HCT116 (cell line): Measurements from ENCODE around the gene POLR3A. TPM values are rescaled to one million over a fixed set of nuclear protein-coding genes. Genes with fewer than 3 reads are reported as not detected.

Source experiments
- ATAC-seq: fragments of 200-7000 bp; cut with Tn5 transposase; 2 replicates; pipeline ENCODE4 v1.9.1; 2020; ENCODE audit warnings: mild to moderate bottlenecking, moderate library complexity
- BruUV-seq: library from RNA; stranded (reverse); fragments of 400-500 nt; replicated peaks from 2 replicates; lab custom pipeline; 2021; lab: Mats Ljungman, UMichigan
- CTCF ChIA-PET: fragments of 300-600 bp; sonication (Branson Sonifier 250); formaldehyde crosslinking; loops from one replicate; lab custom pipeline; 2021; ENCODE audit warnings: antibody characterized with exemption; lab: Charles Lee
- POLR2A ChIA-PET: fragments of 300-600, 350-600 bp; sonication (Branson Sonifier 250); formaldehyde crosslinking; loops from one replicate; lab custom pipeline; 2021; ENCODE audit warnings: antibody characterized with exemption; lab: Charles Lee
- RAD21 ChIA-PET, 2 experiments: fragments of 300-600 bp; sonication (Branson Sonifier 250); formaldehyde crosslinking; loops; one replicate each; lab custom pipeline; 2023; ENCODE audit warnings: low total read pairs in 2 of 2; ENCODE audit not compliant: uncharacterized antibody in 2 of 2, unreplicated experiment in 2 of 2, low non-redundant PET in 1 of 2; lab: Charles Lee
- DNase-seq: peaks from one replicate; pipeline ENCODE4 v3.0.0-alpha.2; 2010; ENCODE audit warnings: low read depth, low spot score
- H2AFZ ChIP-seq: fragments of 200-600 bp; shearing (Covaris generic), sonication (generic); 2 replicates; pipeline ENCODE4 v1.6.1; 2017; ENCODE audit warnings: low read depth, mixed run types, mixed read lengths, antibody characterized with exemption, low read length; ENCODE audit not compliant: poor library complexity, severe bottlenecking
- H3K27ac ChIP-seq: 2 replicates; pipeline ENCODE4 v1.5.1; 2012; ENCODE audit warnings: low read depth, low read length
- H3K27me3 ChIP-seq: fragments of 200-600 bp; sonication (generic); 2 replicates; pipeline ENCODE4 v1.6.1; 2016; ENCODE audit warnings: mixed run types, low read length, mixed read lengths; ENCODE audit not compliant: insufficient read depth
- H3K36me3 ChIP-seq, 2 experiments: fragments of 200-500 bp in 1 of 2; fragments of 200-600 bp in 1 of 2; sonication (Bioruptor generic) in 1 of 2; sonication (generic) in 1 of 2; 2 replicates each; pipeline versions ENCODE4 v1.5.1 to v1.6.1; 2014 to 2016; ENCODE audit warnings: low read length in 2 of 2, inconsistent platforms in 1 of 2, mixed read lengths in 1 of 2, mixed run types in 1 of 2; ENCODE audit not compliant: insufficient read depth in 2 of 2, control insufficient read depth in 1 of 2
- H3K4me1 ChIP-seq, 2 experiments: fragments of 200-600 bp in 1 of 2; sonication (generic) in 1 of 2; 2 replicates each; pipeline versions ENCODE4 v1.5.1 to v1.6.1; 2012 to 2017; ENCODE audit warnings: low read length in 2 of 2, inconsistent platforms in 1 of 2, mild to moderate bottlenecking in 1 of 2, mixed read lengths in 1 of 2, mixed run types in 1 of 2, moderate library complexity in 1 of 2; ENCODE audit not compliant: insufficient read depth in 2 of 2, control insufficient read depth in 1 of 2
- H3K4me2 ChIP-seq: fragments of 200-600 bp; sonication (generic); 2 replicates; pipeline ENCODE4 v1.6.1; 2017; ENCODE audit warnings: mixed run types, low read length, mixed read lengths
- H3K4me3 ChIP-seq, 2 experiments: fragments of 200-600 bp in 1 of 2; sonication (generic) in 1 of 2; replicated peaks in 1 of 2; 2 replicates each; pipeline ENCODE4 v1.5.1; 2011 to 2016; ENCODE audit warnings: low read length in 2 of 2, control low read depth in 1 of 2, low read depth in 1 of 2, mild to moderate bottlenecking in 1 of 2, mixed read lengths in 1 of 2, mixed run types in 1 of 2
- H3K79me2 ChIP-seq: fragments of 200-600 bp; sonication (generic); 2 replicates; pipeline ENCODE4 v1.6.1; 2017; ENCODE audit warnings: mild to moderate bottlenecking, mixed run types, low read length, moderate library complexity, mixed read lengths; ENCODE audit not compliant: insufficient read depth
- H3K9ac ChIP-seq: fragments of 200-600 bp; sonication (generic); 2 replicates; pipeline ENCODE4 v1.6.1; 2016; ENCODE audit warnings: low read length, mixed read lengths
- H3K9me2 ChIP-seq: fragments of 200-600 bp; sonication (generic), shearing (Covaris generic); 2 replicates; pipeline ENCODE4 v1.6.1; 2017; ENCODE audit warnings: mixed run types, mild to moderate bottlenecking, moderate library complexity; ENCODE audit not compliant: insufficient read depth
- H3K9me3 ChIP-seq, 2 experiments: fragments of 200-500 bp in 1 of 2; fragments of 200-600 bp in 1 of 2; sonication (Bioruptor generic) in 1 of 2; sonication (generic) in 1 of 2; 2 replicates each; pipeline ENCODE4 v1.6.1; 2014 to 2017; ENCODE audit warnings: low read length in 2 of 2, mixed read lengths in 2 of 2, inconsistent platforms in 1 of 2, low read depth in 1 of 2, mild to moderate bottlenecking in 1 of 2, mixed run types in 1 of 2, moderate library complexity in 1 of 2; ENCODE audit not compliant: control insufficient read depth in 1 of 2, insufficient read depth in 1 of 2
- H4K20me1 ChIP-seq: fragments of 200-600 bp; sonication (generic), shearing (Covaris generic); 2 replicates; pipeline ENCODE4 v1.6.1; 2017; ENCODE audit warnings: mixed run types, mild to moderate bottlenecking, moderate library complexity; ENCODE audit not compliant: insufficient read depth
- EGR1 ChIP-seq: IDR thresholded peaks from 2 replicates; pipeline ENCODE4 v1.6.1; 2012; ENCODE audit warnings: low read depth
- ELF1 ChIP-seq: IDR thresholded peaks from 2 replicates; pipeline ENCODE4 v1.6.1; 2012; ENCODE audit warnings: low read depth, borderline replicate concordance
- POLR2AphosphoS5 ChIP-seq: IDR thresholded peaks from 2 replicates; pipeline ENCODE4 v1.6.1; 2011; ENCODE audit warnings: mild to moderate bottlenecking, low read depth, low read length, moderate library complexity
- RAD21 ChIP-seq: IDR thresholded peaks from 2 replicates; pipeline ENCODE4 v1.6.1; 2012; ENCODE audit warnings: low read depth, mild to moderate bottlenecking
- SIN3A ChIP-seq: IDR thresholded peaks from 2 replicates; pipeline ENCODE4 v1.6.1; 2012; ENCODE audit warnings: low read depth
- SP1 ChIP-seq: IDR thresholded peaks from 2 replicates; pipeline ENCODE4 v1.6.1; 2012; ENCODE audit warnings: low read depth
- TCF7L2 ChIP-seq: IDR thresholded peaks from 2 replicates; pipeline ENCODE4 v1.7.0; 2011; ENCODE audit warnings: borderline replicate concordance, inconsistent platforms; ENCODE audit not compliant: insufficient read depth, insufficient read length; ENCODE audit errors: extremely low read depth
- ZFX ChIP-seq: fragments of 450-650 bp; IDR thresholded peaks from 2 replicates; pipeline ENCODE4 v1.6.1; 2017
- intact Hi-C: fragments of 100-400 bp; cut with micrococcal nuclease; formaldehyde crosslinking; loops from 2 replicates; pipeline ENCODE4 v1.10.0; 2022
- total RNA-seq: library from RNA; stranded (reverse); gene quantifications from one replicate; pipeline ENCODE4 v1.2.1, GENCODE V29; 2021; ENCODE audit not compliant: unreplicated experiment
- TF ChIP-seq, protein P1 (sequence below): IDR thresholded peaks from 2 replicates; pipeline ENCODE4 v1.6.1; 2012; ENCODE audit warnings: low read depth
- TF ChIP-seq, protein P2 (sequence below): IDR thresholded peaks from 2 replicates; pipeline ENCODE4 v1.6.1; 2012
- TF ChIP-seq, protein P3 (sequence below): IDR thresholded peaks from 2 replicates; pipeline ENCODE4 v1.6.1; 2011; ENCODE audit warnings: mild to moderate bottlenecking, low read length, moderate library complexity; ENCODE audit not compliant: insufficient replicate concordance; ENCODE audit errors: extremely low read depth

POLR3A gene
- total RNA-seq, 1 experiment from 2014 or later, result 26.6 TPM

DNA sequence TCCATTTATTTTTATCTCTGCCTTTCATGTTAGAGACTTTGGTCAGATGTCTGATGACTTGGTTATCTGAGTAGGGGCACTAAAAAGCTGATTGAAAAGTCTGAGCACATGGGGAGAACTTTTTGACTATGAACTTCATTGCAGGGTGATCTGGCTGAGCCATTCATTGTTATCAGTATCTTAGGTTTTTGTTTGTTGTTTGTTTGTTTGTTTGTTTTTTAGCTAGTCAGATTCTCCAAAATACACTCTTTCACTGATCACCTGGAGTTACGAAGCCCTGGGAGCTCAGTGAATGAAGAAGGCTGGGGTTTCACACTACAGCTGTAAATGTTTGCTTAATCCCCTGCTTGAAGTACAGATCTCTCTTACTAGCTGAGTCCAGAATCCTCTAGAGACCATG lies 74.2 kb downstream of the POLR3A start:
- CTCF ChIA-PET, result no interaction called here
- Histone ChIP-seq H3K4me1 (peaks cover 0 to 3% of the 10 kb centered on the region in 2 experiments; a peak in 2 of 4 replicates), H3K9ac (no peak overlapping the region), H4K20me1 (no peaks in the 10 kb centered on the region), H3K36me3 (no peaks in the 10 kb centered on the region), H3K9me3 (peaks cover 4 to 12% of the 10 kb centered on the region in 2 experiments; a peak in 2 of 4 replicates), H3K79me2 (no peaks in the 10 kb centered on the region), H3K4me2 (no peak overlapping the region), H3K27ac (no peak overlapping the region), H3K4me3 (no peak overlapping the region), H3K27me3 (no peaks in the 10 kb centered on the region), H3K9me2 (no peaks in the 10 kb centered on the region), H2AFZ (no peak overlapping the region)
- no peak for TF ChIP-seq TCF7L2
- TF ChIP-seq, protein P1, sequence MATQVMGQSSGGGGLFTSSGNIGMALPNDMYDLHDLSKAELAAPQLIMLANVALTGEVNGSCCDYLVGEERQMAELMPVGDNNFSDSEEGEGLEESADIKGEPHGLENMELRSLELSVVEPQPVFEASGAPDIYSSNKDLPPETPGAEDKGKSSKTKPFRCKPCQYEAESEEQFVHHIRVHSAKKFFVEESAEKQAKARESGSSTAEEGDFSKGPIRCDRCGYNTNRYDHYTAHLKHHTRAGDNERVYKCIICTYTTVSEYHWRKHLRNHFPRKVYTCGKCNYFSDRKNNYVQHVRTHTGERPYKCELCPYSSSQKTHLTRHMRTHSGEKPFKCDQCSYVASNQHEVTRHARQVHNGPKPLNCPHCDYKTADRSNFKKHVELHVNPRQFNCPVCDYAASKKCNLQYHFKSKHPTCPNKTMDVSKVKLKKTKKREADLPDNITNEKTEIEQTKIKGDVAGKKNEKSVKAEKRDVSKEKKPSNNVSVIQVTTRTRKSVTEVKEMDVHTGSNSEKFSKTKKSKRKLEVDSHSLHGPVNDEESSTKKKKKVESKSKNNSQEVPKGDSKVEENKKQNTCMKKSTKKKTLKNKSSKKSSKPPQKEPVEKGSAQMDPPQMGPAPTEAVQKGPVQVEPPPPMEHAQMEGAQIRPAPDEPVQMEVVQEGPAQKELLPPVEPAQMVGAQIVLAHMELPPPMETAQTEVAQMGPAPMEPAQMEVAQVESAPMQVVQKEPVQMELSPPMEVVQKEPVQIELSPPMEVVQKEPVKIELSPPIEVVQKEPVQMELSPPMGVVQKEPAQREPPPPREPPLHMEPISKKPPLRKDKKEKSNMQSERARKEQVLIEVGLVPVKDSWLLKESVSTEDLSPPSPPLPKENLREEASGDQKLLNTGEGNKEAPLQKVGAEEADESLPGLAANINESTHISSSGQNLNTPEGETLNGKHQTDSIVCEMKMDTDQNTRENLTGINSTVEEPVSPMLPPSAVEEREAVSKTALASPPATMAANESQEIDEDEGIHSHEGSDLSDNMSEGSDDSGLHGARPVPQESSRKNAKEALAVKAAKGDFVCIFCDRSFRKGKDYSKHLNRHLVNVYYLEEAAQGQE, result no peak
- TF ChIP-seq RAD21, result no peak
- no peak for TF ChIP-seq ELF1
- TF ChIP-seq, protein P2, sequence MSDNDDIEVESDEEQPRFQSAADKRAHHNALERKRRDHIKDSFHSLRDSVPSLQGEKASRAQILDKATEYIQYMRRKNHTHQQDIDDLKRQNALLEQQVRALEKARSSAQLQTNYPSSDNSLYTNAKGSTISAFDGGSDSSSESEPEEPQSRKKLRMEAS, result no peak
- TF ChIP-seq SP1, result no peak
- no peak for TF ChIP-seq EGR1
- TF ChIP-seq POLR2AphosphoS5, result no peak
- no peak for TF ChIP-seq SIN3A
- TF ChIP-seq ZFX, result no peak
- TF ChIP-seq, protein P3, sequence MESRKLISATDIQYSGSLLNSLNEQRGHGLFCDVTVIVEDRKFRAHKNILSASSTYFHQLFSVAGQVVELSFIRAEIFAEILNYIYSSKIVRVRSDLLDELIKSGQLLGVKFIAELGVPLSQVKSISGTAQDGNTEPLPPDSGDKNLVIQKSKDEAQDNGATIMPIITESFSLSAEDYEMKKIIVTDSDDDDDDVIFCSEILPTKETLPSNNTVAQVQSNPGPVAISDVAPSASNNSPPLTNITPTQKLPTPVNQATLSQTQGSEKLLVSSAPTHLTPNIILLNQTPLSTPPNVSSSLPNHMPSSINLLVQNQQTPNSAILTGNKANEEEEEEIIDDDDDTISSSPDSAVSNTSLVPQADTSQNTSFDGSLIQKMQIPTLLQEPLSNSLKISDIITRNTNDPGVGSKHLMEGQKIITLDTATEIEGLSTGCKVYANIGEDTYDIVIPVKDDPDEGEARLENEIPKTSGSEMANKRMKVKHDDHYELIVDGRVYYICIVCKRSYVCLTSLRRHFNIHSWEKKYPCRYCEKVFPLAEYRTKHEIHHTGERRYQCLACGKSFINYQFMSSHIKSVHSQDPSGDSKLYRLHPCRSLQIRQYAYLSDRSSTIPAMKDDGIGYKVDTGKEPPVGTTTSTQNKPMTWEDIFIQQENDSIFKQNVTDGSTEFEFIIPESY, result no peak
- RAD21 ChIA-PET, result no interaction called here
- no peak for DNase-seq
- POLR2A ChIA-PET, result no interaction called here
- intact Hi-C loops, result no loop called here
- no TSS peak for BruUV-seq
- ATAC-seq, result no peak
